GM10248 (cell line): ENCODE data around the gene RUNDC1.

ENCODE experiments used
- CTCF ChIA-PET: fragments of 300-600 bp; sonication (Branson Sonifier 250); formaldehyde crosslinking; extraction: SDS; loops from one replicate; lab custom pipeline; 2021; ENCODE audit warnings: antibody characterized with exemption; lab: Yijun Ruan, JAX
- POLR2A ChIA-PET: fragments of 350-650 bp; sonication (Branson Sonifier 250); formaldehyde crosslinking; extraction: SDS; loops from one replicate; lab custom pipeline; 2020; ENCODE audit warnings: antibody characterized with exemption; lab: Yijun Ruan, JAX
- DNase-seq: peaks from one replicate; pipeline ENCODE4 v3.0.0; 2012; ENCODE audit errors: extremely low spot score
- CTCF ChIP-seq: IDR thresholded peaks from 2 replicates; pipeline ENCODE4 v1.5.1; 2012; ENCODE audit warnings: mild to moderate bottlenecking, low read depth; ENCODE audit errors: extremely low read depth, missing control alignments, control extremely low read depth

RUNDC1 gene

GRCh38 chr17:43027091-43028032 is 47.0 kb downstream of the RUNDC1 start:
- ChIA-PET POLR2A (interaction anchor here (0.6 kb wide), 2 partner anchors 10 to 400 kb away, joined by 4 to 6 read pairs; no protein-coding TSS in a partner anchor), CTCF (interaction anchor here (1.2 to 1.5 kb wide), 3 partner anchors 10 to 42 kb away, joined by 3 to 4 read pairs (median 4); partner anchors contain the start of gene RPL27)
- no peak for DNase-seq
- TF ChIP-seq CTCF, result no peak

- TF ChIP-seq CTCF, result no peak
- ChIA-PET POLR2A (no interaction called here), CTCF (interaction anchor here (1.1 kb wide), 1 partner anchor 9 kb away, joined by 3 read pairs; no protein-coding TSS in a partner anchor)
- DNase-seq, result no peak
Measured at GRCh38 chr17:43028221-43028861, 48.0 kb downstream of the RUNDC1 start.

- TF ChIP-seq CTCF, result no peak
- CTCF ChIA-PET, result no interaction called here
- POLR2A ChIA-PET, result no interaction called here
- no peak for DNase-seq
Measured at GRCh38 chr17:43030137-43030767, 49.9 kb downstream of the RUNDC1 start.

GRCh38 chr17:43031666-43032065 is 51.3 kb downstream of the RUNDC1 start:
- no peak for DNase-seq
- CTCF ChIA-PET, result no interaction called here
- POLR2A ChIA-PET, result interaction anchor here (0.7 kb wide), 1 partner anchor 61 kb away, joined by 3 read pairs; no protein-coding TSS in a partner anchor
- TF ChIP-seq CTCF, result no peak

- POLR2A ChIA-PET, result no interaction called here
- no peak for TF ChIP-seq CTCF
- CTCF ChIA-PET, result interaction anchor here (0.8 to 3.0 kb wide), 2 partner anchors 10 to 12 kb away, joined by 3 to 11 read pairs; no protein-coding TSS in a partner anchor
- no peak for DNase-seq
Measured at GRCh38 chr17:43033948-43034881, 53.9 kb downstream of the RUNDC1 start.
